GM12891 (cell line): ENCODE data around the gene RGS14.

Experiments used
- POLR2A ChIP-seq: IDR thresholded peaks from 2 replicates; pipeline ENCODE4 v1.6.1; 2011; ENCODE audit warnings: low read depth, low read length, control low read depth
- POLR2AphosphoS5 ChIP-seq: IDR thresholded peaks from 2 replicates; pipeline ENCODE4 v1.6.1; 2011; ENCODE audit warnings: low read depth, low read length, control low read depth
- POU2F2 ChIP-seq: IDR thresholded peaks from 2 replicates; pipeline ENCODE4 v1.6.1; 2011; ENCODE audit warnings: low read depth, mild to moderate bottlenecking, control low read depth, low read length, moderate library complexity
- TAF1 ChIP-seq: IDR thresholded peaks from 2 replicates; pipeline ENCODE4 v1.6.1; 2011; ENCODE audit warnings: low read depth, low read length, control low read depth

GRCh38 chr5:177396807-177397206, 39.1 kb downstream of the RGS14 start:
- no peak for TF ChIP-seq POLR2A
- TF ChIP-seq POLR2AphosphoS5 = no peak
- no peak for TF ChIP-seq POU2F2
- TF ChIP-seq TAF1 = no peak
